Dermis microvascular lymphatic vessel endothelial cell (primary cell): Measurements from ENCODE around the gene PHLPP1. TPM values are rescaled to one million over a fixed set of nuclear protein-coding genes. Genes with fewer than 3 reads are reported as not detected.
A peak's percentile ranks its signal among the peaks of the same experiment; 100 is the strongest.

Experiments used
- DNase-seq, 2 donors: peaks; one replicate each; pipeline versions ENCODE4 v3.0.0 to v3.0.0-alpha.2; 2010; ENCODE audit warnings: low read depth in 2 of 2
- total RNA-seq: library from RNA; depleted of rRNA; stranded (reverse); fragments of >200 nt; gene quantifications from 2 replicates; pipeline ENCODE4 v1.2.1, GENCODE V29; 2014

The PHLPP1 gene
- total RNA-seq, 1 donor from 2014 or later: 4.4 TPM

GRCh38 chr18:62771494-62772270 lies 56.3 kb downstream of the PHLPP1 start:
- DNase-seq: no peak

- no peak for DNase-seq
Observed at GRCh38 chr18:62772860-62773584, 57.7 kb downstream of the PHLPP1 start.

GRCh38 chr18:62773691-62774090 lies 58.4 kb downstream of the PHLPP1 start:
- no peak for DNase-seq

GRCh38 chr18:62776024-62776570 lies 60.8 kb downstream of the PHLPP1 start:
- DNase-seq: no peak

GRCh38 chr18:62777814-62778213 lies 62.5 kb downstream of the PHLPP1 start:
- no peak for DNase-seq

- DNase-seq: no peak
Observed at GRCh38 chr18:62778976-62779869, 63.9 kb downstream of the PHLPP1 start.

GRCh38 chr18:62781262-62781661 lies 65.9 kb downstream of the PHLPP1 start:
- no peak for DNase-seq

GRCh38 chr18:62781893-62782292 lies 66.6 kb downstream of the PHLPP1 start:
- peak; percentile 14 to 17 for DNase-seq

GRCh38 chr18:62784338-62784965 lies 69.1 kb downstream of the PHLPP1 start:
- no peak for DNase-seq

- no peak for DNase-seq
Observed at GRCh38 chr18:62784966-62785413, 69.6 kb downstream of the PHLPP1 start.

GRCh38 chr18:62786689-62787088 lies 71.3 kb downstream of the PHLPP1 start:
- no peak for DNase-seq

- no peak for DNase-seq
Observed at GRCh38 chr18:62788111-62788510, 72.8 kb downstream of the PHLPP1 start.

- DNase-seq: no peak
Observed at GRCh38 chr18:62788876-62789275, 73.5 kb downstream of the PHLPP1 start.

GRCh38 chr18:62790871-62791772 lies 75.8 kb downstream of the PHLPP1 start:
- DNase-seq: no peak

GRCh38 chr18:62792016-62792415 lies 76.7 kb downstream of the PHLPP1 start:
- no peak for DNase-seq

GRCh38 chr18:62795813-62796212 lies 80.5 kb downstream of the PHLPP1 start:
- DNase-seq: peak in 1 of 2 donors; percentile 3

- DNase-seq: peak; percentile 29 to 44
Observed at GRCh38 chr18:62796216-62796621, 80.9 kb downstream of the PHLPP1 start.

- DNase-seq: no peak
Observed at GRCh38 chr18:62797329-62797728, 82.0 kb downstream of the PHLPP1 start.

GRCh38 chr18:62799977-62800376 lies 84.6 kb downstream of the PHLPP1 start:
- no peak for DNase-seq

GRCh38 chr18:62802523-62802922 lies 87.2 kb downstream of the PHLPP1 start:
- peak in 1 of 2 donors; percentile 23 for DNase-seq
